ENCODE measurements around the gene MUC15. TPM values are rescaled to one million over a fixed set of nuclear protein-coding genes. Genes with fewer than 3 reads are reported as not detected.

MUC15 gene
- total RNA-seq, 1 donor from 2014 or later, result not detected

DNA sequence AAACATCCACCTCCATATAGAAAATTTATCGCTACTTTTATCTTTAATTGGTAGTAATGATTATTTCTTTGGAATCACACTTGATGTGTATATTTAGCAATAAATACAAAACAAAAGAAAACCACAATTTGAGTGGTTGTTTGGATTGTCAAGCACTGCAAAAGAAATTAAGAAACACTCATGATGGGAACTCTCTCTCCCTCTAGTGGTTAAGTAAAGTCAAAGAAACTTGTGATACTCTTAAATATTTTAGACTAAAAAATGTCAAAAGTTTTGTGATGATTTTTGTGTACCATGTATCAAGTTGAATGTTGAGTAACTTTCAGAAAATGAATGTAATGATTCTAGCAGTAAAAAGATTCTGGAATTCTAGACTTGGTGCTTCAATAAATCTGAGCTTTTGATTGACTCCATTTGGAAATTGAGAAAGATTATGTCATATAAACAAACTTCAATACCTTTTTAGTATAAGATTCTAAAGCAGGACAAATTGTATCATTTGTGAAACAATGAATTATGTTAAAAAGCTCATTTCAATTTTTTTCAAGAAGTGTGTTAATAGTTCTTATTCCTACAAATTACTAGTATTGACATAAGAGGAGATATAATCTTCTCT lies 20.8 kb downstream of the MUC15 start:
- H3K27me3 Mint-ChIP-seq (ENCODE audit: low read depth), result no peaks in the 10 kb centered on the region
- H3K36me3 Mint-ChIP-seq (ENCODE audit: low read depth), result no peaks in the 10 kb centered on the region
- H3K9me3 Mint-ChIP-seq, result no peaks in the 10 kb centered on the region
- no peak overlapping the region for H3K4me3 Mint-ChIP-seq
- no peaks in the 10 kb centered on the region for H3K4me1 Mint-ChIP-seq
- no peak for DNase-seq (ENCODE audit: low read depth, low spot score)
- TF ChIP-seq, protein P1, sequence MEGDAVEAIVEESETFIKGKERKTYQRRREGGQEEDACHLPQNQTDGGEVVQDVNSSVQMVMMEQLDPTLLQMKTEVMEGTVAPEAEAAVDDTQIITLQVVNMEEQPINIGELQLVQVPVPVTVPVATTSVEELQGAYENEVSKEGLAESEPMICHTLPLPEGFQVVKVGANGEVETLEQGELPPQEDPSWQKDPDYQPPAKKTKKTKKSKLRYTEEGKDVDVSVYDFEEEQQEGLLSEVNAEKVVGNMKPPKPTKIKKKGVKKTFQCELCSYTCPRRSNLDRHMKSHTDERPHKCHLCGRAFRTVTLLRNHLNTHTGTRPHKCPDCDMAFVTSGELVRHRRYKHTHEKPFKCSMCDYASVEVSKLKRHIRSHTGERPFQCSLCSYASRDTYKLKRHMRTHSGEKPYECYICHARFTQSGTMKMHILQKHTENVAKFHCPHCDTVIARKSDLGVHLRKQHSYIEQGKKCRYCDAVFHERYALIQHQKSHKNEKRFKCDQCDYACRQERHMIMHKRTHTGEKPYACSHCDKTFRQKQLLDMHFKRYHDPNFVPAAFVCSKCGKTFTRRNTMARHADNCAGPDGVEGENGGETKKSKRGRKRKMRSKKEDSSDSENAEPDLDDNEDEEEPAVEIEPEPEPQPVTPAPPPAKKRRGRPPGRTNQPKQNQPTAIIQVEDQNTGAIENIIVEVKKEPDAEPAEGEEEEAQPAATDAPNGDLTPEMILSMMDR (conservative IDR thresholded peaks at IDR 0.05), result peak; percentile 70
- H3K27ac Mint-ChIP-seq (ENCODE audit: unreplicated experiment), result no peak overlapping the region

DNA sequence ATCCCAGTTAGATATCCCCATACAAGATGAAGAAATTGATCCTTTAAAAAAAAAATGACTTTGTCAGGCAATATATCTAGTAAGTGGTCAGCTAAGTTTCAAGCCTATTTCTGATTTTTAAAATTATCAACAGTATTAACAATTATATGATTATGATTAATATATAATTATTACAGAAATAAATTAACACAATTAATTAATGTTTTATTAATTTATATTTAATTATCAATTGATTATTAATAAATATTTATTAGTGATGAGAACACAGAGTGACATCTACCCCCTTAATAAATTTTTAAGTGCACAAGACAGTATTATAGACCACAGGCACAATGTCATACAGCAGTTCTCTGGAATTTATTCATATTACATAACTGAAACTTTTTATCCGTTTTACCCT lies 22.0 kb downstream of the MUC15 start:
- H3K9me3 Mint-ChIP-seq, result no peaks in the 10 kb centered on the region
- H3K36me3 Mint-ChIP-seq (ENCODE audit: low read depth), result no peaks in the 10 kb centered on the region
- no peaks in the 10 kb centered on the region for H3K4me1 Mint-ChIP-seq
- TF ChIP-seq, protein P1 (conservative IDR thresholded peaks at IDR 0.05), result no peak
- no peaks in the 10 kb centered on the region for H3K27me3 Mint-ChIP-seq (ENCODE audit: low read depth)
- DNase-seq (ENCODE audit: low read depth, low spot score), result no peak
- no peak overlapping the region for H3K4me3 Mint-ChIP-seq
- H3K27ac Mint-ChIP-seq (ENCODE audit: unreplicated experiment), result no peak overlapping the region

DNA sequence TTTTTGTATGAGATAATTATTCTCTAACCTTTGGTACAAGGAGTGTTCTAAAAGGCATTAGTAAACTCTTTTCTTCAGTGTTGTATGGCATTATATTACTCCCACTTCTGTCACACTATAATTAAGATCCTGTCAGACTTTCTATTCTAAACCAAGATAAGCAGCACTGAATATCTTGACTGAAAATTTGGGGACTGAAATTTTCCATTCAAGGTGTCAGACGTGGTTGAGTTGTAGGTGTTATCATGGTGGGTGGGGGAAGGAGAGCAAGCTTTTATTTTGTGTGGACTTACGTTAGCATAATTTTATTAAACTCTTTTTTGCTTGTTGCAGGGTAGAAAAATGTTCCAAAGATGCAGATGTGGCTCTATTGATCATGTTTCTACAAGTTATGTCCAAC lies 22.9 kb downstream of the MUC15 start:
- H3K27ac Mint-ChIP-seq (ENCODE audit: unreplicated experiment), result no peak overlapping the region
- H3K4me1 Mint-ChIP-seq, result no peaks in the 10 kb centered on the region
- H3K27me3 Mint-ChIP-seq (ENCODE audit: low read depth), result no peaks in the 10 kb centered on the region
- H3K9me3 Mint-ChIP-seq, result no peaks in the 10 kb centered on the region
- no peak overlapping the region for H3K4me3 Mint-ChIP-seq
- no peak for DNase-seq (ENCODE audit: low read depth, low spot score)
- TF ChIP-seq, protein P1 (conservative IDR thresholded peaks at IDR 0.05), result no peak
- no peaks in the 10 kb centered on the region for H3K36me3 Mint-ChIP-seq (ENCODE audit: low read depth)

DNA sequence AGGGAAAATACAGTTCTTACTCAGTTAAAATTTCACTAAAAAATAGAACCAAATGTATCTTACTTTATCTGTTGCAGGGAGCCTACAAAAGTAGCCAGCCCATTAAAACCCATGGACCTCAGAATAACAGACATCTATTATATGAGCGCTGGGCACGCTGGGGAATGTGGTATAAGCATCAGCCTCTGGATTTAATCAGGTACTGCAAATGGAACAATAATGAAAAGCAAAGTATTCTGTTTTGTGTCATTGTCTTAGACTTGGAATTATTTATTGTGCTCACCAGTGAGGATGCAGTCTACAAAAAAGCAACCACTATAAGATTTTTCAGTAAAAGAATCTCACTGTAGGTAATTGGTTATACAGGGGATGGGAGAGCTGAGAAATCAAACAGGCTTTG lies 30.2 kb downstream of the MUC15 start:
- Mint-ChIP-seq H3K27ac (ENCODE audit: unreplicated experiment) (no peak overlapping the region), H3K4me1 (no peaks in the 10 kb centered on the region), H3K36me3 (ENCODE audit: low read depth) (no peaks in the 10 kb centered on the region), H3K27me3 (ENCODE audit: low read depth) (peaks cover 3% of the 10 kb centered on the region), H3K4me3 (no peak overlapping the region), H3K9me3 (peaks cover 7% of the 10 kb centered on the region)
- TF ChIP-seq, protein P1 (conservative IDR thresholded peaks at IDR 0.05), result no peak
- no peak for DNase-seq (ENCODE audit: low read depth, low spot score)

DNA sequence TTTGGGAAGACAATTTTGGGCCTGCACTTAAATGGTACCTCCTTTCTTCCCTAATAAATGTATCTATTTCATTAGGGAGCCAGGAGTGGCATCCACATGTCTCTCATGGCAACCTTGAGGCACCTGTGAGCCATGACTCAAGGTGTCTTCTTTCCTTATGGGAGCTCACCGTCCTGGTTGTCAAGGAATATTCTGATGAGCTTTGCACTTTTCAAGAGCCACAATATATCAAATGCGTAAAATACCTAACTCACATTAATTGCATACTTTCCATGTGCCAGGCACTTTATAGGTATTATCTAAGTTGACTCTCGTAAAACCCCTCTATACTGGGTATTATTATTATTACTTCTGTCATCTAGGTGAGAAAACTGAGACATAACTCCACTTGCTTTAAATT lies 32.5 kb downstream of the MUC15 start:
- H3K27me3 Mint-ChIP-seq (ENCODE audit: low read depth), result peaks cover 3% of the 10 kb centered on the region
- no peaks in the 10 kb centered on the region for H3K4me1 Mint-ChIP-seq
- TF ChIP-seq, protein P1 (conservative IDR thresholded peaks at IDR 0.05), result no peak
- no peaks in the 10 kb centered on the region for H3K36me3 Mint-ChIP-seq (ENCODE audit: low read depth)
- peaks cover 7% of the 10 kb centered on the region for H3K9me3 Mint-ChIP-seq
- no peak overlapping the region for H3K4me3 Mint-ChIP-seq
- H3K27ac Mint-ChIP-seq (ENCODE audit: unreplicated experiment), result no peak overlapping the region
- DNase-seq (ENCODE audit: low read depth, low spot score), result no peak
